HK-2 (cell line): ENCODE results near the gene GGT6.

ENCODE experiments used
- DNase-seq: peaks from one replicate; pipeline ENCODE4 v3.0.0-alpha.2; 2018; ENCODE audit not compliant: unreplicated experiment

GGT6 gene

DNA sequence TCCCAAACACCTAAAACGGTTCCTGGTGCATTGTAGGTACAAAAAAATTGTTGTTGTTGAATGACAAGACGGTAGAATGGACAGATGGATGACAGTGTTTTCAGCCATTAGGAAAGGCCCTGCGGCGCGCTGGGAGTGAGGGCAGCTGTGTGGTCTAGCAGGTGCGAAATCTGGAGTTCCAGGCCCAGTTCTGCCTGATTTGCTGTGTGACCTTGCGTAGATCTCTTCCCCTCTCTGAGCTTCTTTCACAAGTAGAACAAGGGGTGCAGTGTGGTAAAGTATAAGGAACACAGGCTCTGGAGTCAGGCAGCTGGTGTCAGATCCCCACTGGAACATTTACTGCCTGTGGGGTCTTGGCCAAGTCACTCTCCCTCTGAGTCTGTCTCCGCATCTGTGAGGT is 36.4 kb downstream of the GGT6 start:
- DNase-seq = no peak

GRCh38 chr17:4522661-4523060 is 37.7 kb downstream of the GGT6 start:
- DNase-seq = no peak

GRCh38 chr17:4520894-4521600 is 39.3 kb downstream of the GGT6 start:
- no peak for DNase-seq

- no peak for DNase-seq
Observed at GRCh38 chr17:4520060-4520893, 40.1 kb downstream of the GGT6 start.

- no peak for DNase-seq
Observed at GRCh38 chr17:4519361-4519788, 41.0 kb downstream of the GGT6 start.

DNA sequence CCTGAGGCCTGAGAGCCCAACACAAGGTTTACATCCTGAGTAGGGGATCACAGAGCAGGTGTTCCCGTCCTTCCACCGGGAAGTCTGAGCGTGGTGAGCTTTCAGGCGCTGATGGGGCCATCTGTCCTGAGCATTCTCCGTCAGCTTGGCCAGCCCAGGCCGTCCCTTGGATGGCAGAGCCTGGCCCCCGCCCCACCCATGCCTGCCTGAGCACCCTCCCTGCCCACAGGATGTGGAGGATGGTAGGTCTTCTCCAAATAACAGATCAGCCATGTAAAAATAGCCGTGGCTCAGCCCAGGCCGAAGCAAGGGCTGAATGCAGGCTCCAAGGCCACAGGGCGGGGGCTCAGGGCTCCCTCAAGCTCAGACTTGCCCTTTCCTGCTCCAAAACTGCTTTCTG is 41.5 kb downstream of the GGT6 start:
- no peak for DNase-seq

DNA sequence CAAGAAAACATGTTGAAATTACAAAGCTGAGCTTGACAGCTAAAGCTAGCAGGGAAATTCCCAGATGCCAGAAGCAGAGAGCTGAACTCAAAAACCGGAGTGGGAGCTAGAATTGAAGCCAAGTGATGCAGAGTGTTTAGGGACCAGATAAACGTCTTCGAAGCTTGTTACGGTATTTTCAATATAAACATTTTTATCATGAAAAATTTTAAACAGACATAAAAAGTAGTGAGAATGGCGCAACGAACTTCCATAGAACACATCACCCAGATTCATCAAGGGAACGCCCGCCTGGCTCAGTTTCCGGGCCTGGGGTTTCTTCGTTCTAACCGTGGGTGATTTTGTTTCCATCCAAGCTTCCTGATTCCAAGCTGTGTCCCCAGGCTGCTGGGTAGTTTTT is 43.6 kb downstream of the GGT6 start:
- no peak for DNase-seq

GRCh38 chr17:4515501-4515900 is 44.9 kb downstream of the GGT6 start:
- no peak for DNase-seq

GRCh38 chr17:4514779-4515178 is 45.6 kb downstream of the GGT6 start:
- no peak for DNase-seq

DNA sequence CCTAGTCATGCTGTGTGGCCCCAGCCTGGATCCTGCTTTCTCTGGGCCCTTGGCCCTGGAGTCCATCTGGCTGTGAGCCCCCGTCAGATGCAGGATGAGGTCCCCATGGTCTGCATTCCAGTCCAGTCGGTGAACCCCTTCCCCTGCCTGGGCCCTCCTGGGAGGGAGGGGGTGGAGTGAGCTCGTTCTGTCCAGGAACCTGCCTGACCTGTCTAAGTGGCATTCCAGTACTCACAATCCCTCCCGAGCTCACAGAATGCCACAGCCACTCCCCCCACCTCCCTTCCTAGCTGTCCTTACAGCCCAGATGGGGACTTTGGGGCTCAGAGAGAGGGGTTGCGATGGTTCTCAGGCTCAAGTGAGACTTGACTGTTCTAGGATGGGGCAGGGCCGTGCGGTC is 46.2 kb downstream of the GGT6 start:
- no peak for DNase-seq

GRCh38 chr17:4513113-4514032 is 47.0 kb downstream of the GGT6 start:
- DNase-seq = no peak

- no peak for DNase-seq
Observed at GRCh38 chr17:4512156-4513112, 47.9 kb downstream of the GGT6 start.

DNA sequence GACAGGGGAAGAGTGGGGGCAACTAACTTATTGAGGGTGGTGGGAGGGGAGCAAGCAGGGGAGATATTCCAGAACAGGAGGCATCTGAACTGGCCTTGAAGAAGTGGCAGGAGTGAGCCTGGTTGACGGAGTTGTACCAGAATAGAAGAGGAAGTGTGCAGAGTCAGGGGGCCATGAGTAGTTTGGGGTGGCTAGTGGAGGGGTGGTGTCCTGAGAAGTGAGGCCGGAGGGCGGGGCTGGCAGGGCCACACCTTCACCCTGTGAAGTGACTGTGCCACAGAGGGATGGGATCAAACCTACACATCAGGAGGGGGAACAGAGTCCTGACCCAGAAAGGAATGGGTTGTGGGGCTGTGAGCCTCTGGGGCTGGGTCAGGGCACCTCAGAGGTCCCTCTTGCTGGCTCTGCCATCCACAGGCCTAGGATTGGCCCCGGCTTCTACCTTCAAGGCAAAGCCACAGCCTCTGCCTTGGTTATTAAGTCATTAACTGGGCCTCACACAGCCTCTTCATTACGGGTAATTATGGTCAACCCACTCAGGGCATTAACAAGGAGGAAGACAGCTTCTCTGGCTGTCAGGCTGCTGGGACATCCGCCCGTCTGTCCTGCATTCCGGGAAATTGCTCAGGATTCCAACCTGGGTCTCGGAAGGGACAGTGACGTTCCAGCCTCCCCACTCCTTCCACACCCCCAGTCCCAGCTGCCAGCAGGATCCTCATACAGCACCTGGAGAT is 49.0 kb downstream of the GGT6 start:
- no peak for DNase-seq

GRCh38 chr17:4510618-4510941 is 49.8 kb downstream of the GGT6 start:
- no peak for DNase-seq

- no peak for DNase-seq
Observed at GRCh38 chr17:4509923-4510617, 50.3 kb downstream of the GGT6 start.

GRCh38 chr17:4509401-4509800 is 51.0 kb downstream of the GGT6 start:
- no peak for DNase-seq

GRCh38 chr17:4508207-4508606 is 52.2 kb downstream of the GGT6 start:
- no peak for DNase-seq

DNA sequence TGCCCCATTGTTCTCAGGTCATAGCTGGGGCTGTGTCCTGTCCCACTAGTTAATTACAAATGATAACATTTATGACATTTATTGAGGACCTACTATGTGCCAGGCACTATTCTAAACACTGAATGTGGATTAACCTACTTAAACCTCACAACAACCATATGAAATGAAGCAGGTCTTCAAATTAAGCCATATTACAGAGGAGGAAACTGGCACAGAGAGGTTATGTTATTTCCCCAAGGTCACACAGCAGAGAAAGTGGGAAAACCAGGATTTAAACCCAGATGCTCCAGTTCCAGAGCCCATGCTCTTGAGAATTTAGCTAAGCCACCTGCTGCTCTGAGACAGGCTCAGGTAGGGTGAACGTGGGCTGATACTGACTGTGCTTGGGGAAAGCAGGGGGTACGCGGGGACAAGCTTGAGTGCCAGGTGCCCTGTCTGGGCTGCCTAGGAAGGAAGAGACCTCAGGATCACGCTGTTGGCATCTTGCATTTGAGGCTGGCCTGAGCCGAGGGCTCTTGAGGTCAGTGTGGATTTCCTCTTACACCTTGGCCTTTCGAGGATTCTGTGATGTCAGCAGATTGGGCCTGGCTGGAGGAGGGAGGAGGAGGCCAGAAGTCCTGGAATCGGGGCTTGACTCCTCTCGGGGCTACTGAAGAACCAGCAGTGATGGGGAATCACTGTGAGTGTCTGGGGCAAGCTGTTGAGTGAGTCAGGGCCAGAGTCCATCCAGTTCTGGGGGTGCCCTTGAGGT is 52.8 kb downstream of the GGT6 start:
- DNase-seq = no peak
